Smooth muscle cell (in vitro differentiated cells): Measurements from ENCODE around the gene RECQL5. TPM values are rescaled to one million over a fixed set of nuclear protein-coding genes. Genes with fewer than 3 reads are reported as not detected.

ENCODE experiments used
- DNase-seq: peaks from one replicate; lab custom pipeline; 2025; ENCODE audit not compliant: unreplicated experiment; lab: John Stamatoyannopoulos, UW
- H2AFZ ChIP-seq: fragments of 200-600 bp; sonication (generic); 2 replicates; pipeline ENCODE4 v1.6.0; 2016; ENCODE audit warnings: antibody characterized with exemption, low read depth, mild to moderate bottlenecking
- H3F3A ChIP-seq: fragments of 200-600 bp; sonication (generic); 2 replicates; pipeline ENCODE4 v1.6.0; 2017; ENCODE audit warnings: antibody characterized with exemption, low read depth
- H3K27ac ChIP-seq: fragments of 200-600 bp; sonication (generic); 2 replicates; pipeline ENCODE4 v1.5.1; 2016; ENCODE audit warnings: low read depth, mild to moderate bottlenecking
- H3K27me3 ChIP-seq: fragments of 200-600 bp; sonication (generic); 2 replicates; pipeline ENCODE4 v1.6.1; 2016; ENCODE audit warnings: low read depth, mild to moderate bottlenecking
- H3K36me3 ChIP-seq: fragments of 200-600 bp; sonication (generic); 2 replicates; pipeline ENCODE4 v1.5.1; 2016; ENCODE audit warnings: low read depth
- H3K4me1 ChIP-seq: fragments of 200-600 bp; sonication (generic); 2 replicates; pipeline ENCODE4 v1.5.1; 2016; ENCODE audit warnings: low read depth
- H3K4me2 ChIP-seq: fragments of 200-600 bp; sonication (generic); 2 replicates; pipeline ENCODE4 v1.6.0; 2016; ENCODE audit warnings: mild to moderate bottlenecking
- H3K4me3 ChIP-seq: fragments of 200-600 bp; sonication (generic); 2 replicates; pipeline ENCODE4 v1.5.1; 2016; ENCODE audit warnings: mild to moderate bottlenecking
- H3K79me2 ChIP-seq: fragments of 200-600 bp; sonication (generic); 2 replicates; pipeline ENCODE4 v1.6.0; 2016; ENCODE audit warnings: low read depth, mild to moderate bottlenecking
- H3K9ac ChIP-seq: fragments of 200-600 bp; sonication (generic); 2 replicates; pipeline ENCODE4 v1.6.0; 2016; ENCODE audit warnings: low read depth
- H3K9me3 ChIP-seq: fragments of 200-600 bp; sonication (generic); replicated peaks from 2 replicates; pipeline ENCODE4 v1.5.1; 2016; ENCODE audit warnings: low read depth
- H4K20me1 ChIP-seq: fragments of 200-600 bp; sonication (generic); 2 replicates; pipeline ENCODE4 v1.6.0; 2016; ENCODE audit warnings: low read depth
- CTCF ChIP-seq: fragments of 200-600 bp; sonication (generic); IDR thresholded peaks from 2 replicates; pipeline ENCODE4 v1.5.1; 2017; ENCODE audit warnings: borderline replicate concordance, mild to moderate bottlenecking, antibody characterized with exemption; ENCODE audit not compliant: insufficient read depth, poor library complexity, severe bottlenecking
- WGBS: methylation state at CpG from one replicate; pipeline ENCODE4 v1.1.7; 2016; ENCODE audit warnings: low lambda C conversion rate; 5-methylcytosine and 5-hydroxymethylcytosine counted together
- polyA plus RNA-seq: library from polyadenylated mRNA; unstranded; fragments of >200 nt; fragmentation: Nextera tagmentation; extraction: Ambion mirVana; gene quantifications from 2 replicates; pipeline ENCODE4 v1.2.1, GENCODE V29; 2016
- total RNA-seq: library from RNA; depleted of rRNA; stranded (reverse); fragments of >200 nt; gene quantifications from 2 replicates; pipeline ENCODE4 v1.2.3, GENCODE V29; 2014

RECQL5 gene
- total and polyA plus RNA-seq, 2 experiments from 2014 or later, result 15.7 to 38.2 TPM

- H3F3A ChIP-seq, result peaks cover 19% of the 10 kb centered on the region
- no peaks in the 10 kb centered on the region for H3K4me1 ChIP-seq
- H4K20me1 ChIP-seq, result peaks cover 82% of the 10 kb centered on the region
- no peaks in the 10 kb centered on the region for H3K27me3 ChIP-seq
- WGBS, result 92% methylated on average over 10 of the region's 10 CpGs
- no peaks in the 10 kb centered on the region for H3K36me3 ChIP-seq
- no peak for TF ChIP-seq CTCF
- peaks cover 45% of the 10 kb centered on the region for H3K79me2 ChIP-seq
- H3K27ac ChIP-seq, result peak overlapping the region; percentile 81
- DNase-seq, result no peak
- H3K9me3 ChIP-seq, result no peaks in the 10 kb centered on the region
- H3K4me3 ChIP-seq, result no peak overlapping the region
- no peak overlapping the region for H2AFZ ChIP-seq
- H3K4me2 ChIP-seq, result no peak overlapping the region
- no peak overlapping the region for H3K9ac ChIP-seq
Observed at GRCh38 chr17:75680431-75680830, 13.5 kb upstream of the RECQL5 start.

- 83% methylated on average over 11 of the region's 11 CpGs for WGBS
- H3F3A ChIP-seq, result peaks cover 19% of the 10 kb centered on the region
- H2AFZ ChIP-seq, result no peak overlapping the region
- H3K4me2 ChIP-seq, result no peak overlapping the region
- H3K4me1 ChIP-seq, result no peaks in the 10 kb centered on the region
- no peaks in the 10 kb centered on the region for H3K36me3 ChIP-seq
- H3K9me3 ChIP-seq, result no peaks in the 10 kb centered on the region
- H3K4me3 ChIP-seq, result no peak overlapping the region
- DNase-seq, result no peak
- H3K9ac ChIP-seq, result no peak overlapping the region
- no peaks in the 10 kb centered on the region for H3K27me3 ChIP-seq
- H3K79me2 ChIP-seq, result peaks cover 46% of the 10 kb centered on the region
- peaks cover 78% of the 10 kb centered on the region for H4K20me1 ChIP-seq
- peak overlapping the region; percentile 81 for H3K27ac ChIP-seq
- TF ChIP-seq CTCF, result no peak
Observed at GRCh38 chr17:75679706-75680211, 12.8 kb upstream of the RECQL5 start.

- DNase-seq, result no peak
- Histone ChIP-seq H3K79me2 (peaks cover 48% of the 10 kb centered on the region), H3K27me3 (no peaks in the 10 kb centered on the region), H3K9me3 (no peaks in the 10 kb centered on the region), H3K9ac (no peak overlapping the region), H3K4me1 (no peaks in the 10 kb centered on the region), H2AFZ (no peak overlapping the region), H4K20me1 (peaks cover 56% of the 10 kb centered on the region), H3K4me2 (no peak overlapping the region), H3K36me3 (no peaks in the 10 kb centered on the region), H3K27ac (no peak overlapping the region), H3F3A (peaks cover 25% of the 10 kb centered on the region), H3K4me3 (no peak overlapping the region)
- WGBS, result 94% methylated on average over 3 of the region's 3 CpGs
- no peak for TF ChIP-seq CTCF
Observed at GRCh38 chr17:75676461-75676860, 9.5 kb upstream of the RECQL5 start.

GRCh38 chr17:75673487-75673886, 6.5 kb upstream of the RECQL5 start:
- H3K36me3 ChIP-seq, result no peaks in the 10 kb centered on the region
- no peak overlapping the region for H3K9ac ChIP-seq
- H2AFZ ChIP-seq, result no peak overlapping the region
- peaks cover 3% of the 10 kb centered on the region for H3K4me1 ChIP-seq
- H4K20me1 ChIP-seq, result peaks cover 50% of the 10 kb centered on the region
- H3F3A ChIP-seq, result peaks cover 9% of the 10 kb centered on the region
- H3K9me3 ChIP-seq, result no peaks in the 10 kb centered on the region
- H3K4me2 ChIP-seq, result no peak overlapping the region
- H3K79me2 ChIP-seq, result peaks cover 74% of the 10 kb centered on the region
- no peak overlapping the region for H3K27ac ChIP-seq
- H3K27me3 ChIP-seq, result no peaks in the 10 kb centered on the region
- DNase-seq, result no peak
- TF ChIP-seq CTCF, result no peak
- H3K4me3 ChIP-seq, result no peak overlapping the region
- WGBS, result 79% methylated on average over 4 of the region's 4 CpGs
